MG63 (cell line): ENCODE results near the gene CNNM2. TPM values are rescaled to one million over a fixed set of nuclear protein-coding genes. Genes with fewer than 3 reads are reported as not detected.

ENCODE experiments used
- DNase-seq: peaks from one replicate; pipeline ENCODE4 v3.0.0-alpha.2; 2020
- H3K27me3 ChIP-seq: fragments of 250-450 bp; sonication (Bioruptor Pico); 2 replicates; pipeline ENCODE4 v1.5.1; 2020; ENCODE audit warnings: mild to moderate bottlenecking, moderate library complexity
- H3K36me3 ChIP-seq: fragments of 250-450 bp; sonication (Bioruptor Pico); 2 replicates; pipeline ENCODE4 v1.5.1; 2020; ENCODE audit warnings: mild to moderate bottlenecking, moderate library complexity
- H3K4me3 ChIP-seq: fragments of 250-450 bp; sonication (Bioruptor Pico); 2 replicates; pipeline ENCODE4 v1.5.1; 2020; ENCODE audit warnings: mild to moderate bottlenecking, moderate library complexity
- H3K9me3 ChIP-seq: fragments of 250-450 bp; sonication (Bioruptor Pico); 2 replicates; pipeline ENCODE4 v1.5.1; 2020; ENCODE audit warnings: mild to moderate bottlenecking, moderate library complexity
- total RNA-seq: library from RNA; depleted of rRNA; stranded (reverse); fragments of >200 nt; shearing (Covaris generic); gene quantifications from 2 replicates; pipeline ENCODE4 v1.2.3, GENCODE V29; 2014; ENCODE audit warnings: low replicate concordance

The CNNM2 gene
- total RNA-seq, 1 experiment from 2014 or later = 4.9 TPM

DNA sequence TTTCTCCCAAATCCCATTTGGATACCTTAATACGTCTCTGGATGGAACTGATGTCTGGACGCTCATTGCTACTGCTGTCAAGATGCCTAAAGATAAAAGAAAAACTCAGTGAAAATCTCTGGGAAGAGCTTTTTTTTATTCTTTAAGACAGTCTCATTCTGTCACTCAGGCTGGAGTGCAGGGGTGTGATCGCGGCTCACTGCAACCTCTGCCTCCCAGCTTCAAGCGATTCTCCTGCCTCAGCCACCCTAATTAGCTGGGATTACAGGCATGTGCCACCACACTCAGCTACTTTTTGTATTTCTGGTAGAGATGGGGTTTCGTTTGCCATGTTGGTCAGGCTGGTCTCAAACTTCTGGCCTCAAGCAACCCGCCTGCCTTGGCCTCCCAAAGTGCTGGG is 172.8 kb downstream of the CNNM2 start:
- Histone ChIP-seq H3K4me3 (no peak overlapping the region), H3K36me3 (peaks cover 80% of the 10 kb centered on the region), H3K27me3 (no peaks in the 10 kb centered on the region), H3K9me3 (no peaks in the 10 kb centered on the region)
- DNase-seq = no peak

DNA sequence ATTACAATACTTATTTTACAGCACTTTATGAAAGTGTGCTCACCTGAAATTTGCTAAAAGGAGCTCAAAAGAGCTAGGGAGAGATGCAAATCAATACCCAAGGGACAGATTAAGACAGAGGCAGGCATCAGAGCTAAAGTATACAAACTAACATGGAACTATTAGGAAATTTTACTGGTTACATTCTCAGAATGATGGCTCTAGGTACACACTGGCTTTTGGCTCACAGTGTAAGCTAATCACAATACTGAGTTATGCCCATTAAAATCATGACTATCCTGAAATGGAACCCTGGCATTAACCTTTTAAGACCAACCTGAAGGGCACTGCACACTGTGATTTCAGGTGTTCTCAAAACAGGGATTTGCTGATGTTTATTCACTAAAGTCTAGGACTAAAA is 176.9 kb downstream of the CNNM2 start:
- Histone ChIP-seq H3K9me3 (no peaks in the 10 kb centered on the region), H3K4me3 (no peak overlapping the region), H3K27me3 (no peaks in the 10 kb centered on the region), H3K36me3 (peaks cover 76% of the 10 kb centered on the region)
- no peak for DNase-seq

DNA sequence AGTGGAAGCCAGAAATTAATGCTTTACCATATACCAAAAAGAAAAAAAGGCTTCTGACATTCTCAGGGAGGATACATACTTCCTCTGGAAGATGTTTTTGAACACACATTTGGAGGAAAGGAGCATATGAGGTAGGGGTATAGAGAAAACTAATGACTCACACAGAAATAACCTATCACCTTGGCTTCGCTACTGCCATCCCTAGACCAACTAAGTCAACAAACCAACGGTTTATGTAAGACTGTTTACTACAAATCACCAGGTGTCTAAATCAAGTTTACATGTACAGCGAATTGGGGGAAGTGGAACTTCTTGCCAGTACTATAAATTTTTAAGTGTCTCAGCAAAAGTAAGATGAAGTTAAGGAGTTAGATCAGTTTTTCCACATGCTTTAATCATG is 178.0 kb downstream of the CNNM2 start:
- Histone ChIP-seq H3K4me3 (no peak overlapping the region), H3K27me3 (no peaks in the 10 kb centered on the region), H3K9me3 (no peaks in the 10 kb centered on the region), H3K36me3 (peaks cover 76% of the 10 kb centered on the region)
- no peak for DNase-seq

DNA sequence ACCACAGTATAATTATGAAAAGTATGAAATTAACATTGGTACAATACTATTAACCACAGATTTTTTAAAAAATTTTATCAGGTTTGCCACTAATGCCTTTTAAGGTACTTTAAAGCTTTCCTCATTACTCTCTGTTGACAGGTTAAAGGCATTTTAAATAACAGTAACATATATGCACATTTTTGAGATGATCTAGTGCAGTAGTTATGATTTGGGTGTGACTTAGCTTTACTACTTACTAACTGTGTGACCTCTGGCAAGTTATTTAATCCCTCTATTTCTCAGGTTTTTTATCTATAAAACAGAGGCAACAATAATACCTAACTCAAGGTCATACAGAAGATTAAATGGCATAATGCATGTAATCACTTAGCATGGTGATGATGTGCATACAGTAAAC is 180.1 kb downstream of the CNNM2 start:
- Histone ChIP-seq H3K9me3 (no peaks in the 10 kb centered on the region), H3K4me3 (no peak overlapping the region), H3K36me3 (peaks cover 63% of the 10 kb centered on the region), H3K27me3 (no peaks in the 10 kb centered on the region)
- DNase-seq = no peak

DNA sequence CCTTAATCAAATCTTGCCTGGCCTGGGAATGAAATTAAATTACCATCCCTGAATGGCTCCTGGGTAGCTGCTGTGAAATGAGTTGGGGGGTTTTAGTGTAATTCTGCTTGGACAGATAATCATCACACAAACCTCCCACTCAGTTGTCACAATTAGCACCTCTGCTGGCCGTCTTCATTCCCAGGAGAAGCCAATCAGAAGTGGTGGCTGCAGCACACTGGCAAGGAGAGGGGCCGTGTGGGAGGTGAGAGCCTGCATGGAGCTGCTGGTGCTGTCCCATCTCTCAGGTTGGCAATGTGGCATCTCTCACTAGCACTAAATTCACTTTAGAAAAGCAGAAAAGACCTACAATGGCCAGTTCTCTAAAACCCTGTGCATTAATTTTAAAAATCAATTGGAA is 182.5 kb downstream of the CNNM2 start:
- DNase-seq = no peak
- Histone ChIP-seq H3K4me3 (no peak overlapping the region), H3K27me3 (no peaks in the 10 kb centered on the region), H3K36me3 (peaks cover 60% of the 10 kb centered on the region), H3K9me3 (no peaks in the 10 kb centered on the region)

DNA sequence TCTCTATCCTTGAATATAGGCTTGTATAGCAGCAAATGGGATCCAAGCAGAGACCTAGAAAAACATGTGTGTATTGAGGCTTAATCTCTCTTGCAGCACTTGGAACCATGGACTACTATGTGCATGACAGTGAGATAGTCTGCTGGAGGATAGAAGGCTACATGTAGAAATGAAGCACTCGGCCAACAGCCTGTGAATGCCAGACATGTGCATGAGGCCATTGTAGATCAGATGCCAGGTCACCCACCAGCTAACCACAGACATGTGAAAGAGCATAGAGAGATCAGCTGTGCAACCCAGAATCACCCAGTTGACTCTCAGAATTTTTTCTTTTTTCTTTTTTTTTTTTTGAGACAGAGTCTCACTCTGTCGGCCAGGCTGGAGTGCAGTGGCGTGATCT is 184.1 kb downstream of the CNNM2 start:
- no peaks in the 10 kb centered on the region for H3K27me3 ChIP-seq

DNA sequence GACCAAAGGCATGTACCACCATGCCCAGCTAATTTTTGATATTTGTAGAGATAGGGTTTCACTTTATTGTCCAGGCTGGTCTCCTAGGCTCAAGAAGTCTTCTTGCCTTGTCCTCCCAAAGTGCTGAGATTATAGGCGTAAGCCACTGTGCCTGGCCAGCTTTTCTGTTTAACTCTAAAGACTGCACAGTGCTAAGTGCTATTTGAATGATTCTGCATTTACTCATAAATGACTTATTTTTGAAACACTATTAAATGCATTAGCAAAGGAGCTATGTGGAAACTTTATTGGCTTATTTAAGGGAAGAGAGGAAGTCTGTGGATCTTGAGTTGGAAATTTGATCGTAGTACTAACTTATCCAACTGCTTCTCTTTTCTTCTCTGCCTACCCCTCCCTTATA is 185.9 kb downstream of the CNNM2 start:
- H3K27me3 ChIP-seq = no peaks in the 10 kb centered on the region
- no peaks in the 10 kb centered on the region for H3K9me3 ChIP-seq
- peaks cover 41% of the 10 kb centered on the region for H3K36me3 ChIP-seq
- no peak for DNase-seq
- no peak overlapping the region for H3K4me3 ChIP-seq

More for the DNA sequence above, 184.1 kb downstream of the CNNM2 start:
- DNase-seq = no peak
- Histone ChIP-seq H3K4me3 (no peak overlapping the region), H3K36me3 (peaks cover 53% of the 10 kb centered on the region), H3K9me3 (no peaks in the 10 kb centered on the region)

DNA sequence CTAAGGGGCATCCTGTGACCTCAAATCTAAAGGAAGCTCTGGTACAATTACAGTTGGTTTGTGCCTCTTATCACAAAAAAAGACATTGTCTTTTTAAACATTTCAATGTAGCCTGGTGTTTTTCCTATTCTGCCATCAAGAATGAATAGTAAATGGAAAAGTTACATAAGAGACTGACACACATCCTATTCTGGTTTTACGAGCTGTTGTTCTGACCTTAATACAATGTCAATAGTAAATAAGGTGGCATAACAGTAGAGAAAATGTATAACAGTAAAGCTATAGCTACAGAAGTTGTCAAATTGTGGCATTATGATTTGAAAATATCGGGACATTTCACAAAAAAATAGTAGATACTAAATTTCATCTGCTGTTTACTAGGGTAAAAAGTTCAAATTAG is 186.6 kb downstream of the CNNM2 start:
- no peaks in the 10 kb centered on the region for H3K27me3 ChIP-seq
- peaks cover 40% of the 10 kb centered on the region for H3K36me3 ChIP-seq
- H3K9me3 ChIP-seq = no peaks in the 10 kb centered on the region
- no peak overlapping the region for H3K4me3 ChIP-seq
- DNase-seq = no peak

DNA sequence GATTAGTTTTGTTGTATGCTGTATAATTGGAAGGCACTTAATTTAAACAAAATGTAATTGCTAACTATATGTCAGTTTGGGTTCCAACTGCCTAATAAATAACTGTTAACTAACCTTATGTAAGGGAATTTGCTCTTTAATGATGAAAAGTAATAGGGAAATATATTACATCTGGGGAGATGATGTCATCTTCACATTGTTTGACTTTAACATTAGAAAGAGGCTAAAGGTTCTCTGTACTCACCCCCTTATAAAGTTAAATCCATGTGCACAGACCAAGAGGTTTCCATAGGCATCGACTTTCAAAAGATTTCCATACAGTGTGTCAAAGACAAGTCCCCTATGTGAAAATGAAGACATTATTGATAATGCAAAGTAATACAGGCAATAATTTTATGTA is 187.4 kb downstream of the CNNM2 start:
- peaks cover 32% of the 10 kb centered on the region for H3K36me3 ChIP-seq
- no peaks in the 10 kb centered on the region for H3K9me3 ChIP-seq
- no peak overlapping the region for H3K4me3 ChIP-seq
- H3K27me3 ChIP-seq = no peaks in the 10 kb centered on the region
- no peak for DNase-seq

DNA sequence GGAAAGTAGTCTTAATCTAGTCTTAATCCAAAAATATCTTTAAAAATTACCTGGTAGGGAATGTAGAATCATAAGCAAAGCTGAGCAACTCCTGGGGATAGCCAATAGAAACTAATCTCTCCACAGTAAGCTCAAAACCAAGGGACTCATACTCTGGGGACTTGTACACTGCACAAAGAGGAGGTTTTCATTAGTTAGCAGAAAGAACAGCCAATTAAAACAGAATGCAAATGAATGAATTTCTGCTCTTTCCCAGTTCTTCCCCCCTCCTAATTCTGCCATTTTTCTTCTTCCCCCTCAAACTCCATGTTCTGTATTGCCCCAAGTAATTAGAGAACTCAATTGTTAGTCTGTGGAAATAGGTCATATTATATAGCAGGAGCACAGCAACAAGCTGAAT is 188.4 kb downstream of the CNNM2 start:
- Histone ChIP-seq H3K4me3 (no peak overlapping the region), H3K9me3 (no peaks in the 10 kb centered on the region), H3K27me3 (no peaks in the 10 kb centered on the region), H3K36me3 (peaks cover 25% of the 10 kb centered on the region)
- no peak for DNase-seq

DNA sequence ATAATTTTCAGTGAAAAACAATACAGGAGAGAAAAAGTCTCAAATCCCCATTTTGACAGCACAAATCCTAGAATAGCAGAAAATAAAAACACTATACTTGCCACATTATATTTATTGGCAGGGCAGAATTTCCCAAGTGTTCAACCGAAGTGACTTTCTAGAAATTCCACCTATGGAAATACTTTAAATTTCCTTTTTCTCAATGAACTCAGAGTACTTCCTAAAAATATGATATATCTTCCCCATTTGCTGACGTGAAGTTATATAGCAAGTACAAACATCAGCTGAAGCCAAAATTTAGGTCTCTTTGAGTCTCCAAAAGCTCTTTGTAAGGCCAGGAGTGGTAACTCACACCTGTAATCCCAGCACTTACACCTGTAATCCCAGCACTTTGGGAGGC is 191.7 kb downstream of the CNNM2 start:
- Histone ChIP-seq H3K27me3 (no peaks in the 10 kb centered on the region), H3K4me3 (no peak overlapping the region), H3K9me3 (no peaks in the 10 kb centered on the region), H3K36me3 (peaks cover 10% of the 10 kb centered on the region)
- no peak for DNase-seq

DNA sequence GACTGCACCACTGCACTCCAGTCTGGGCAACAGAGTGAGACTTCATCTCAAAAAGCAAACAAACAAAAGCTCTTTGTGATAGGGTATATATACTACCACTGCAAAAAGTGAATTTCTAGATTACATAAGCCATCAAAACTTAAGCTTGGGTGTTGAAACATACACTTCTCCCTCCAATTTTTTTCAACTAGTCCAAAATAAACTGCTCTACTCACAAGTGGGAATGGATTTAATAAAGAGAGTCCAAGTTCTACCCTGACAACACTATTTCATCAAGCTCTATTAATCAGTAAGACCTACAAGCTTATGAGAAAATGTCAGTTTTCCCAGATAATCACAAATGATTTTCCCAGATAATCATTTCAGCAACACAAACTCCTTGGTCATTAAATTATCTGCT is 192.3 kb downstream of the CNNM2 start:
- H3K4me3 ChIP-seq = no peak overlapping the region
- H3K27me3 ChIP-seq = no peaks in the 10 kb centered on the region
- H3K36me3 ChIP-seq = peaks cover 9% of the 10 kb centered on the region
- no peaks in the 10 kb centered on the region for H3K9me3 ChIP-seq
- no peak for DNase-seq

DNA sequence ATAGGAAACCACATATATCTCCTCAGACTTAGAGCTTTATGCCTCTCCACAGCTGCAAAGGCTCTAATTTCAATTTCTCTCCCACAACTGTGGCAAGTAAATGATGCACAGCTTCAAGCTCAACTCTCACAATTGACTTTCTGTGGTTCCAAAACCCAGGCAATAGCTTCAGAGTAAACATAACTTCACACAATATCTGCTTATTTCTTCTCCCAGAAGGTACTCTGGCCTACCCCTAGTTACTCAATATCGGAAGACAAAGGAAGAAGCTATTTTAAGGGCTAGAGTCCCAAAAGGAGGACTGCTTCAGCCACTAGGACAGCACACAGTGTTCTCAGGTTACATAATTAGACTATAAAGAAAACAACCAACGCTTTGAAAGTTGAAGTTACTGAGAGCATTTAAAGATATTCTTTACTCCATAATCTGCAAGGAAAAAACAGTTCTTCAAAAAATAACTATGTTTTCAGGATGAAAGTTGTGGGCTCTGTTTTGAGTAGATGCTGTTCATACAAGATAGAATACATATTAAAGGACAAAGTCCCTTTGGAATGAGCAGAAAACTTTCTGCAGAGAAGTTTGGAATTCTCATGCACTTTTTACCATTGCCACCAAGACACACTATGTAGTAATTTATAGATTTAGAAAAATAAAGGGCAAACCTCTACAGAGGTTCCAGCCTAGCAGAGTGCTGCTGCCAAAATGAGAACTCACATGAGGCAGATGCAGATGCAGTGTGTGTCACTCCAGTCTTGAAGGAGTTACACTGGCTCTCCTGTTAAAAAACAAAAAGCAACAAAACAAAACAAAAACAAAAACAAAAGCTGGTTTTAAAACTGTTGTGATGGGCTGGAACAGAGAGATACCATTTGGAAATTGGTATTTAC is 193.2 kb downstream of the CNNM2 start:
- Histone ChIP-seq H3K36me3 (peaks cover under 1% of the 10 kb centered on the region), H3K27me3 (no peaks in the 10 kb centered on the region), H3K4me3 (no peak overlapping the region), H3K9me3 (no peaks in the 10 kb centered on the region)
- no peak for DNase-seq

DNA sequence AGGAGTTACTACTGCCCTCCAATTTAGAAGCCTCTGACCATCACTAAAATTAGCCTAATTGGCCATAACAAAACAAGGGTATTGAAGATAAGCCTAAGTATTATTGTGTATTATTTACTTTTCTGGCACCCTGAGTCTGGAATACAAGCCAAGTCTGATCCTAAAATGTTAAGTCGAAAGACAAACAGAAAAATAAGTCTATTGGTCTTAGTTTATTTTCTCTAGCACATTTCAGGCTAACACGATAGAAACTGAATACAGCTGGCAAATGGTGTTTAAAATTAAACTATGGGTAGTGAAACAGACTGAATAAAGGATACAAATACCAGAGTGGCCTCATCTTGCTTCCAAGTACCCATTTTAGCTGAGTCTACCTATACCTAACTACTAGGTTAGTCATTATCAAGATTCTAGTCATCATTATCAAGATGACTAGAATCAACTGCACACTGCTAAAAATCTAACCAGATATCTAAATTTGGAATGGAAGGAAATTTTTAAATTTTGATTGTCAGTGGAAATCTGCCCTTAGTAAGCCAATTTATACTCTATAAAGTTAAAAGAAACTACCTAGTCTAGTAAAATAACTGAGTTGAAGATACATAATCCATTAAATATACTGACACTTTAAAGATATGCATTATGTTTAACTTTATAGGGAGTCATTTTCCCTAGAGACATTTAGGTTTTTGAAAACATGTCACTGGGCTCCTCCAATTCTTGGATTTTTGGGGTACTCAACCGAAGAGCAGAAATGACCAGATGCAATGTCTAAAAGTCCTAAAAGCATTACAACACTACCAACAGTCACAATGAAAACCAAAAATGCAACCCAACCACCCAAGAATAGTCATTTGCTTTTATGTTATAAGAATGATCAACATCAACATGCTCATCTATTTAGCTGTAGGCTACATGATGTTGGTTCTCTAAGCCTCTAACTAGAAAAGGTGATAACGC is 194.1 kb downstream of the CNNM2 start:
- H3K9me3 ChIP-seq = no peaks in the 10 kb centered on the region
- H3K4me3 ChIP-seq = no peak overlapping the region
- no peaks in the 10 kb centered on the region; the same call in 1 of the 2 replicates for H3K36me3 ChIP-seq
- no peaks in the 10 kb centered on the region for H3K27me3 ChIP-seq
- no peak for DNase-seq

DNA sequence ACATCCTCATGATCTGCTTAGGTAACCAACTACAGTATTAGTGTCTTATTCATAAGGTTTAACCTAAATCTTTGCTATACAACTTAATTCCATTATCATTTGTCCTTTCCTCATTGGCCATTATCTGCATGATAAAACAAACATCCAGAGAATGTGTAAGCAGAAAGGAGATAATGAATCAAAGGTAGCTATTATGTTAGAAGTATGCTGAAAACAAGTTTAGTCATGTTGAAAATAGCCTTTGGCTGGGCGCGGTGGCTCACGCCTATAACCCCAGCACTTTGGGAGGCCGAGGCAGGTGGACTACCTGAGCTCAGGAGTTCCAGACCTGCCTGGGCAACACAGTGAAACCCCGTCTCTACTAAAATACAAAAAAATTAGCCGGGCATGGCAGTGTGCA is 196.8 kb downstream of the CNNM2 start:
- DNase-seq = no peak
- Histone ChIP-seq H3K4me3 (no peak overlapping the region), H3K9me3 (no peaks in the 10 kb centered on the region)

DNA sequence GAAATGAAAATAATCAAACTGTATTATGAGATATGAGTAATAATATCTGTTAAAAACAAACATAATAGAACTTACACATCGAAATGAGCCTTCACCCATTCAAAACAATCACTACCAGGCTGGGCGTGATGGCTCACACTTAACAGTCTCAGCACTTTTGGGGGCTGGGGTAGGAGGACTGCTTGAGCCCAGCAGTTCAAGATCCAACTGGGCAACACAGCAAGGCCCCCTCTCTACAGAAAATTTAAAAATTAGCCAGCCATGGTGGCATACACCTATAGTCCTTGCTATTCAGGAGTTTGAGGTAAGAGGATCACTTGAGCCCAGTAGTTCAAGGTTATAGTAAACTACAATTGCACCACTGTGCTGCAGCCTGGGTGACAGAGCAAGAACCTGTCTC is 199.2 kb downstream of the CNNM2 start:
- no peaks in the 10 kb centered on the region; the same call in 1 of the 2 replicates for H3K36me3 ChIP-seq
- no peak overlapping the region for H3K4me3 ChIP-seq
- H3K9me3 ChIP-seq = no peaks in the 10 kb centered on the region
- no peak for DNase-seq
- H3K27me3 ChIP-seq = no peaks in the 10 kb centered on the region

More for the DNA sequence above, 196.8 kb downstream of the CNNM2 start:
- H3K27me3 ChIP-seq = no peaks in the 10 kb centered on the region
- no peaks in the 10 kb centered on the region; the same call in none of the 2 replicates for H3K36me3 ChIP-seq

DNA sequence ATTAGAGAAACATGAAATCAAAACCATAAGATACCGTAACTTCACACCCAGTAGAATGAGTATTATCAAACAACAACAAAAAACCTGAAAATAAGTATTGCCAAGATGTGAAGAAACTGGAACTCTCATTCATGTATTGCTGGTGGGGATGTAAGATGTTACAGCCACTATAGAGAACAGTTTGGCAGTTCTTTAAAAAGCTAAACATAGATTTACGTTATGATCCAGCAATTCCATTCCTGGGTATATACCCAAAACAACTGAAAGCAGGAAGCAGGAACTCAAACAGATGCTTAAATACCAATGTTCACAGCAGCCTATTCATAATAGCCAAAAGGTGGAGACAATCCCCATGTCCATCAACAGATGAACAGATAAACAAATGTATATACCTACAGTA is 202.5 kb downstream of the CNNM2 start:
- Histone ChIP-seq H3K36me3 (no peaks in the 10 kb centered on the region; the same call in none of the 2 replicates), H3K4me3 (no peak overlapping the region), H3K27me3 (no peaks in the 10 kb centered on the region), H3K9me3 (no peaks in the 10 kb centered on the region)
- DNase-seq = no peak
